ENCODE measurements around the gene TFE3. TPM values are rescaled to one million over a fixed set of nuclear protein-coding genes. Genes with fewer than 3 reads are reported as not detected.
A peak's percentile ranks its signal among the peaks of the same experiment; 100 is the strongest.

TFE3 gene
- polyA plus RNA-seq, 1 donor = 33.5 TPM

DNA sequence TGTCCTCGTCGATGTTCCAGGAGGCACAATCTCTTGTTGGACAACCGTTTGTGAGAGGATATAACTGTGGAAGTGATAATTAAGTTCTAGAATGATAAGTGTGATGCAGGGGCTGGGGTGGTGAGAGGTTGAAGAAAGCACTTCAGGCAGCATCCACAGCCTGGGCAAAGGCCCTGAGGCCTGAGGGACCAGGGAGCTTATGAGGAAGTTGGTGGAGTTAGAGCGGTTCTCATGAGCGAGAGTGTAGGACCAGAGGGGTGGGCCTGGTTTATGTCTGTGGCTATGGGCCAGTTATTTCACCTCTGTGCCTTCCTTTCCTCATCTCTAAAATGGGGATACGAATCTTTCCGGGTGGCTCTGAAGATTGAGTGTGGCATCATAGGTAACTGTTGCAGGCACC is 18.3 kb upstream of the TFE3 start:
- peaks cover 22% of the 10 kb centered on the region for H3K4me1 ChIP-seq (ENCODE audit: control insufficient read depth, insufficient read depth, low read length)
- no peaks in the 10 kb centered on the region for H3K9me3 ChIP-seq (ENCODE audit: control insufficient read depth, low read depth, low read length)
- H3K27me3 ChIP-seq (ENCODE audit: control insufficient read depth, insufficient read depth, low read length) = no peaks in the 10 kb centered on the region
- H3K27ac ChIP-seq (ENCODE audit: low read length) = peak overlapping the region; percentile 34
- no CpG with 5 or more reads among the region's 7 CpGs for WGBS (ENCODE audit: insufficient coverage, low lambda C conversion rate)
- no peak overlapping the region for H3K4me3 ChIP-seq (ENCODE audit: low read length)
- peaks cover 26% of the 10 kb centered on the region for H3K36me3 ChIP-seq (ENCODE audit: control insufficient read depth, insufficient read depth, low read length)
- DNase-seq = no peak

- DNase-seq = peak; percentile 79 to 85
- Histone ChIP-seq H3K9me3 (ENCODE audit: control insufficient read depth, low read depth, low read length) (no peaks in the 10 kb centered on the region), H3K36me3 (ENCODE audit: control insufficient read depth, insufficient read depth, low read length) (peaks cover 24% of the 10 kb centered on the region), H3K27ac (ENCODE audit: low read length) (peak overlapping the region; percentile 98), H3K4me3 (ENCODE audit: low read length) (no peak overlapping the region), H3K27me3 (ENCODE audit: control insufficient read depth, insufficient read depth, low read length) (no peaks in the 10 kb centered on the region), H3K4me1 (ENCODE audit: control insufficient read depth, insufficient read depth, low read length) (peaks cover 22% of the 10 kb centered on the region)
- WGBS (ENCODE audit: insufficient coverage, low lambda C conversion rate) = no CpG with 5 or more reads among the region's 3 CpGs
Measured at GRCh38 chrX:49060914-49061313, 17.8 kb upstream of the TFE3 start.

GRCh38 chrX:49059681-49060085 is 16.5 kb upstream of the TFE3 start:
- Histone ChIP-seq H3K27me3 (ENCODE audit: control insufficient read depth, insufficient read depth, low read length) (no peaks in the 10 kb centered on the region), H3K4me3 (ENCODE audit: low read length) (peak overlapping the region; percentile 73), H3K36me3 (ENCODE audit: control insufficient read depth, insufficient read depth, low read length) (peaks cover 19% of the 10 kb centered on the region), H3K9me3 (ENCODE audit: control insufficient read depth, low read depth, low read length) (no peaks in the 10 kb centered on the region), H3K4me1 (ENCODE audit: control insufficient read depth, insufficient read depth, low read length) (peaks cover 26% of the 10 kb centered on the region), H3K27ac (ENCODE audit: low read length) (peak overlapping the region; percentile 98)
- no CpG with 5 or more reads among the region's 10 CpGs for WGBS (ENCODE audit: insufficient coverage, low lambda C conversion rate)
- DNase-seq = peak; percentile 66 to 79

DNA sequence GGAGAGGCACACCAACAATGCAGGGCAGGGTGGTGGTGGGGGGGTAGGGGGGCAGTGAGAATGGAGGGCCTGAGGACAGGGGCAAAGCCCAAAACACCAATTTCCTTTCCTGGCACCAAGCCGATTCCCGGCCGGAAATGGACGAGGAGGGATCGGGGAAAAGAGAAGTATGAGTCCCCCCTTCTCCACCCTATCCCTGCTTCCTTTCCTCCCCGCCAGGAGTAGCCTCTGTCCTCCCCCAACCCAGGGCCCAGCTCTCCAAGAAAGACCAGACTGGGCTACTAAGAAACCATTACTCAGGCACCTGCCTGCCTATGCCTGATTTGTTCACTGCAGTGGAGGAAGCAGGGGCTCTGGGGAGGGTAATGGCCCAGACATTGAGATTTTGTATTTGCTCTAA is 16.0 kb upstream of the TFE3 start:
- H3K4me1 ChIP-seq (ENCODE audit: control insufficient read depth, insufficient read depth, low read length) = peaks cover 31% of the 10 kb centered on the region
- no peak for DNase-seq
- no CpG with 5 or more reads among the region's 6 CpGs for WGBS (ENCODE audit: insufficient coverage, low lambda C conversion rate)
- no peaks in the 10 kb centered on the region for H3K9me3 ChIP-seq (ENCODE audit: control insufficient read depth, low read depth, low read length)
- peak overlapping the region; percentile 73 for H3K4me3 ChIP-seq (ENCODE audit: low read length)
- peaks cover 16% of the 10 kb centered on the region for H3K36me3 ChIP-seq (ENCODE audit: control insufficient read depth, insufficient read depth, low read length)
- H3K27me3 ChIP-seq (ENCODE audit: control insufficient read depth, insufficient read depth, low read length) = no peaks in the 10 kb centered on the region
- peak overlapping the region; percentile 98 for H3K27ac ChIP-seq (ENCODE audit: low read length)

DNA sequence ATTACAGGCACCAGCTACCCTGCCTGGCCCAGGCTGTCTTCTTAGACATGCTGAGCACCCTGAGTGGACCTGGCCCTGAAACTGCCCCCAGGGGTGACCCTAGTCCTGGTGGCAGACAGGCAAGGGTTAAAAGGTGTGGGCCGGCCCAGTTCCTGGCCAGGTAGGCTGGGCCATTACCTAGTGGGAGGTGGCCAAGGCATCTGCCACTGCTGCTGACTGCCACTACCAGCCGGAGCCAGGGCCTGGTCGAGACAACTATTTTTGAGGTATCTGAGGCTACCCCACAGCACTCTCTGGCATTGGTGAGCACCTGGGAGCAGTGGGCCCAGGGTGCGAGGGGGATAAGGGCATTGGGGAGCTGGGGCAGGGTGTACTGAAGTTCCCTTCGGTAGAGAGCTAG is 15.6 kb upstream of the TFE3 start, which contains the start of gene CCDC120:
Gene CCDC120, plus strand, starts transcription at position 206 of the 400 bp plus-strand sequence. CDS start 3,043 bp downstream, outside the sequence.
- no peaks in the 10 kb centered on the region for H3K27me3 ChIP-seq (ENCODE audit: control insufficient read depth, insufficient read depth, low read length)
- H3K4me3 ChIP-seq (ENCODE audit: low read length) = peak within 1 kb of the TSS; percentile 73
- peaks cover 12% of the 10 kb centered on the region for H3K36me3 ChIP-seq (ENCODE audit: control insufficient read depth, insufficient read depth, low read length)
- H3K9me3 ChIP-seq (ENCODE audit: control insufficient read depth, low read depth, low read length) = no peaks in the 10 kb centered on the region
- DNase-seq = peak in 1 of 2 donors; percentile 66
- WGBS (ENCODE audit: insufficient coverage, low lambda C conversion rate) = no CpG with 5 or more reads among the region's 5 CpGs
- H3K27ac ChIP-seq (ENCODE audit: low read length) = peak within 1 kb of the TSS; percentile 98
- H3K4me1 ChIP-seq (ENCODE audit: control insufficient read depth, insufficient read depth, low read length) = peaks cover 31% of the 10 kb centered on the region

DNA sequence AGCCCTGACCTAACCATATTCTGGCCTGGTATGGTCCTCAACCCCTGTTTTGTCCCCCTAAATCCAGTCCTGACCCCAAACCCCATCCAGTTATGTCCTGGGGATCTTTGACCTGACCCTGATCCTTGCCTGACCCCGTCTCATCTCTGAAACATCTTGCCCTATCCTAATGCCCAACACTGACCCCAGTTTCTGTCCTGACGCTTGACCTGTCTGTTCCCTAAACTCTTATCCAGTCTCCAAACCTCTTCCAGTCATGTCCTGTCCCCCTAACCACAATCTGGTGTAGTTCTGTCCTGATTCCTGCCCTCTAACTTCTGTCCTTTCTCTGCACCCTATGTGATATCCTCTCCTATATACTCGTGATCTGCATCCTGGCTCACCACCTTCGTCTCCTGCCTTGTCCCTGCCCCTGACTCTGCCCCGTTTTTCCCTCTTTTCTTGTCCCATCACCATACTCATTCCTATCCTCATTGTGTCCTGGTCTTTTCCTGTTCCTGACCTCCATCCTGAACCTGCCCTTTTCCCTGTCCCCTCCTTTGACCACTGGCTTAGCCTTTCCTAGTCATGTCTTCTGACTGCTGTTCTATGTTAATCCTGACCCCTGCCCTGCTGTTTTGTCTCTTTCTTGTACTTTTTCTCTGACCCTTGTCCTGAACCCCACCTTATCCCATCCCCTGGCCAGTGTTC is 11.1 kb upstream of the TFE3 start:
- peak overlapping the region; percentile 46 for H3K4me3 ChIP-seq (ENCODE audit: low read length)
- no peak for DNase-seq
- no peaks in the 10 kb centered on the region for H3K36me3 ChIP-seq (ENCODE audit: control insufficient read depth, insufficient read depth, low read length)
- peaks cover 19% of the 10 kb centered on the region for H3K4me1 ChIP-seq (ENCODE audit: control insufficient read depth, insufficient read depth, low read length)
- WGBS (ENCODE audit: insufficient coverage, low lambda C conversion rate) = no CpG with 5 or more reads among the region's 5 CpGs
- H3K27ac ChIP-seq (ENCODE audit: low read length) = peak overlapping the region; percentile 42
- no peaks in the 10 kb centered on the region for H3K27me3 ChIP-seq (ENCODE audit: control insufficient read depth, insufficient read depth, low read length)
- no peaks in the 10 kb centered on the region for H3K9me3 ChIP-seq (ENCODE audit: control insufficient read depth, low read depth, low read length)

DNA sequence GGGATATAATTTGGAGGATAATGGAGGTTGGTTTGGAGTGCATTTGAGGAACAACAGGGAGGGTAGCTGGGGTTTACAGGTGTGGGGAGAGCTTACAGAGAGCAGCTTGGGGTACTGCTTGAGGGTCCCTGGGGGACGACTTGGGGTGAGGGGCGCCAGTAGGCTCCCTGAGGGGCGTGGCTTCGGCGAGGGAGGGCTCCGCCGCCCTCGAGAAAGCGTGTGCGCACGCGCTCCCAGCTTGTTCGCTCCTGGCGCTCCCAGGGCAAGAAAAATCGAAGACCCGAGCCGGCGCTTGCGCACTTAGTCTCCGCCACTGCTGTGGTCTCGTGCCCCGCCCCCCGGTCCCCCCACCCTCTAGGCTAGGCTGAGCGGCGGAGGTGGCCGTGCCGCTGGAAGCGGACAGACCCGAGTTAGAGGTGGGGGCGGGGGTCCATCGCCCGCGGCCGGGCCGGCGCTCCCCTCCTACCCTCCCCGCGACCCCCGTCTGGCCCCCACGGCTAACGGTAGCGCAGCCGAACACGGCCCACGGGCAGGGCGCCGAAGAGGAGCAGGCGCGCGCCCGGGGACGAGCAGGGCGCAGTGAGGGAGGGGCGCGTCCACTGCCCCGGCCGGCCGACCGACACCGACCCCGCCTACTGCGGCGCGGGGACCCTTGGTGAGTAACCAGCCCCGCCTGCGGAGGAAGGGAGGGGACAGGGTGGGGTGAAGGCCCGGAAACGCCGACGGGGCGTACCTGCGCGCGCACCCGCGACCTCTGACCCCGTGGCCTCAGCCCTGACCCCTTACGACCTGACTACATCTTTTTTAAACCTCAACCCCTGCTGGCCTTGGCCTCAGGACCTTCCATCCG is 10.3 kb upstream of the TFE3 start:
- H3K4me1 ChIP-seq (ENCODE audit: control insufficient read depth, insufficient read depth, low read length) = peaks cover 16% of the 10 kb centered on the region
- H3K4me3 ChIP-seq (ENCODE audit: low read length) = peak overlapping the region; percentile 46
- no peaks in the 10 kb centered on the region for H3K9me3 ChIP-seq (ENCODE audit: control insufficient read depth, low read depth, low read length)
- DNase-seq = peak; percentile 57 to 58
- no CpG with 5 or more reads among the region's 79 CpGs for WGBS (ENCODE audit: insufficient coverage, low lambda C conversion rate)
- H3K27me3 ChIP-seq (ENCODE audit: control insufficient read depth, insufficient read depth, low read length) = no peaks in the 10 kb centered on the region
- H3K27ac ChIP-seq (ENCODE audit: low read length) = peak overlapping the region; percentile 42
- H3K36me3 ChIP-seq (ENCODE audit: control insufficient read depth, insufficient read depth, low read length) = no peaks in the 10 kb centered on the region

GRCh38 chrX:49043987-49044281 is 777 bp upstream of the TFE3 start:
- Histone ChIP-seq H3K27me3 (ENCODE audit: control insufficient read depth, insufficient read depth, low read length) (no peaks in the 10 kb centered on the region), H3K4me3 (ENCODE audit: low read length) (no peak overlapping the region), H3K4me1 (ENCODE audit: control insufficient read depth, insufficient read depth, low read length) (peaks cover 24% of the 10 kb centered on the region), H3K27ac (ENCODE audit: low read length) (peak overlapping the region; percentile 68), H3K9me3 (ENCODE audit: control insufficient read depth, low read depth, low read length) (no peaks in the 10 kb centered on the region), H3K36me3 (ENCODE audit: control insufficient read depth, insufficient read depth, low read length) (peaks cover 8% of the 10 kb centered on the region)
- no peak for DNase-seq
- no CpG with 5 or more reads among the region's 13 CpGs for WGBS (ENCODE audit: insufficient coverage, low lambda C conversion rate)

DNA sequence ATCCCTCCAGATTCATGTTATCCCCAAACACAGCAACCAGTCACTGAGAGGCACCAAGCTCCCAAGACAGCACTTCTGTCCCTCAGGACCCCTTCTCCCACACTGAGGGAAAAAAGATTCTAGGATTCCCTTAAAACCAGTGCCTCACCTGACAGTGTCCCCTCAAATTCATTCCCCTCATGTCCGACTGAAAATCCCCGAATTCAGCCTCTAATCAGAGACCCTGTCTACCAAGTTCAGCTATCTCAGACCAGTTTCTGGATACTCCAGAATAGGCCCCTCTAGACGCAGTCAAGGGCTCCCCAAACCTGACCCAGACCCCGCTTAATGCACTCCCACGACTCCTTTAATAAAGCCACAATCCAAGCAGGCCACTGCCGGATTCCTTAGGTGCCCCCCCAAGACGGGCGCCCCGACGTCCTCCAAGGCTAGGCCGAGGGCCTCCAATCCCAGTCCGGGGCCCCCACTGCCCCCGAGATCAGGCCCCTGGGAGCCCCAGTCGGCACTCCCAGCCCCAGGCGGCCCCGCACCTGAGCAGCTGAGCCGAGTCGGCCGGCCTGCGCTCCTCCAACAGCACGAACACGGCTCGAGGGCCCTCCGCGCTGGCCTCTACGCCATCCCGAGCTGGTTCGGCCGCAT is 457 bp downstream of the TFE3 start:
- Histone ChIP-seq H3K9me3 (ENCODE audit: control insufficient read depth, low read depth, low read length) (no peaks in the 10 kb centered on the region), H3K4me1 (ENCODE audit: control insufficient read depth, insufficient read depth, low read length) (peaks cover 26% of the 10 kb centered on the region), H3K27ac (ENCODE audit: low read length) (peak overlapping the region; percentile 97), H3K4me3 (ENCODE audit: low read length) (peak overlapping the region; percentile 79), H3K27me3 (ENCODE audit: control insufficient read depth, insufficient read depth, low read length) (no peaks in the 10 kb centered on the region), H3K36me3 (ENCODE audit: control insufficient read depth, insufficient read depth, low read length) (peaks cover 21% of the 10 kb centered on the region)
- DNase-seq = no peak
- WGBS (ENCODE audit: insufficient coverage, low lambda C conversion rate) = no CpG with 5 or more reads among the region's 29 CpGs
